GM19438 (cell line): ENCODE data around the gene KCNMB4.

ENCODE experiments used
- ATAC-seq: cut with Tn5 transposase; IDR thresholded peaks from one replicate; pipeline ENCODE4 v1.9.1; 2021; ENCODE audit warnings: low read depth; ENCODE audit not compliant: unreplicated experiment

The KCNMB4 gene

GRCh38 chr12:70427611-70428010, 61.5 kb downstream of the KCNMB4 start:
- no peak for ATAC-seq

- no peak for ATAC-seq
Measured at GRCh38 chr12:70430400-70430799, 64.3 kb downstream of the KCNMB4 start.

DNA sequence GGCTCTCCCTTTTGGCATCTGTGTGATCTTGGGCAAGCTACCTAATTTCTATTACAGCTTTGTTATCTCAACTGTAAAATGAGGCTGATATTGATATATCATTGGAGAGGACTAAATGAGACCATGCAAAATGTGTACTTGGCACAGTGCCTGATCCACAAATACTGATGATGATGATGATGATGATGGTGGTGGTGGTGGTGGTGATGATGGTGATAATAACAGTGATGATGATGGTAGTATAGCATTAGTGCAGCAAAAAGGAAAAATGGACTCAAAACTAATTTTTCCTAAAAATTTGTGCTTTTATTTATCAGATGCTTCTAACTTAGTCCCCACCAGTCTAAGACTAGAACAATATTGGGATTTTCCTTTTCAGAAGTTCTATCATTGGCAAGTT, 70.7 kb downstream of the KCNMB4 start:
- ATAC-seq, result no peak

- ATAC-seq, result no peak
Measured at GRCh38 chr12:70443062-70443673, 77.1 kb downstream of the KCNMB4 start.

GRCh38 chr12:70444903-70445302, 78.8 kb downstream of the KCNMB4 start:
- ATAC-seq, result no peak

GRCh38 chr12:70448371-70448770, 82.3 kb downstream of the KCNMB4 start:
- ATAC-seq, result no peak

DNA sequence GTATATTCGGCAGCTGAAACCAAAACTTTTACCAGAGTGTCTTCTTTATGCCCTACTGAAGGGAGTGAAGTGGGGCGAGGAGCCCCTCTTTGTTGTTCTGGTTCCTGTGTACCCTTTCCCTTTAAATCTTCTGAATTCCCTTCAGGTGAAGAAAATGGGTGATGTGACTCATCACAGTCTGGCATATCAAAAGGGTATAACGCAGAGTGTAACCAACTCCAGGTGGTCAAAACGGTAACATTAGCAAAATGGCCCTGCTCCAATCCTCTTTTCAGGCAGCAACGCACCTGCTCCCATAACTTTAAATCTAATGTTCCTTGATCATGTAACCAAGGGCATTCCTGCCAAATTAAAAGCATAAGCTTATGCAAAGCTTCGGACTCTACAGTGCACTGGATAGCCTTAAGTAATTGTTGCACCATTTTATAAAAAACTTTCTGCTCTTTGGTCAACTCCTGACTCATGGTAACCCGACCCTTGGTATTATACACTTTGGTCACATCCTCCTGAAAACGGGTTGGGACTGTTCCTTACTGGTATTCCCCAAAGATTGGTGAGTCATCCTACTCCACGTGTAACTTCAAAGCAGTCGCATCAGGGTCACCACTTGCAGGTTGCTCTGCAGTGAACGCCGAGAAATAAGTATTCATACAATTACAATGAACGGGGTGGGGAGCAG, 83.1 kb downstream of the KCNMB4 start:
- ATAC-seq, result no peak

- ATAC-seq, result no peak
Measured at GRCh38 chr12:70449753-70450341, 83.8 kb downstream of the KCNMB4 start.

DNA sequence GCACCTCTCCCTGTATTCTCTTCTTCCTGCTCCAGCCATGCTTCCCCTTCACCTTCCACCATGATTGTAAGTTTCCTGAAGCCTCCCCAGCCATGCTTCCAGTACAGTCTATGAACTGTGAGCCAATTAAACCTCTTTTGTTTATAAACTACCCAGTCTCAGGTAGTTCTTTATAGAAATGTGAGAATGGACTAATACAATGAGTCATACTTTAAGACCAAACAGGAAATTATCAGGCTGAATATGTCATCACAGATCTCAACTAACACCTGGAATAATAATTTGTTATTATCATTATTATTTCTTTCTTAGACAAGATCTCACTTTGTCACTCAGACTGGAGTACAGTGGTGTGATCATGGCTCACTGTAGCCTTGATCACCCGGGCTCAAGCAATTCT, 85.4 kb downstream of the KCNMB4 start:
- ATAC-seq, result no peak

DNA sequence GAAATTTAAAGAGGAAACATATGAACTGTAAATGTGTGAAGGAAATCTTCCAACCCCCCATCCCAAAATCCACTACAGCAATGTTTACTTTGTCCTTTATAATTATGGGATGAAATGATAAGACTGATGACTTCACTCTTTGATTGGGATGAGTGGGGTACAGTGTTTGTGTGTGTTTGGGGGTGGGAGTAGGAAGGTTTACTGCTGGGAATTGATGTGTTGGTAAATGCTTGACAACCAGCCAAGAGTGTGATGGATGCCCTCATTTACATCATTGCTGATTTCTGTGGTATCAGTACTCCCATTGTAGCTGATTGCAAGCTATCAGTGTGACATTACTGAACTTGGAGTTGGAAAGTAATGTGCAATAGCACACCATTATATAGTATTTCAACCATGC, 90.9 kb downstream of the KCNMB4 start:
- ATAC-seq, result no peak

DNA sequence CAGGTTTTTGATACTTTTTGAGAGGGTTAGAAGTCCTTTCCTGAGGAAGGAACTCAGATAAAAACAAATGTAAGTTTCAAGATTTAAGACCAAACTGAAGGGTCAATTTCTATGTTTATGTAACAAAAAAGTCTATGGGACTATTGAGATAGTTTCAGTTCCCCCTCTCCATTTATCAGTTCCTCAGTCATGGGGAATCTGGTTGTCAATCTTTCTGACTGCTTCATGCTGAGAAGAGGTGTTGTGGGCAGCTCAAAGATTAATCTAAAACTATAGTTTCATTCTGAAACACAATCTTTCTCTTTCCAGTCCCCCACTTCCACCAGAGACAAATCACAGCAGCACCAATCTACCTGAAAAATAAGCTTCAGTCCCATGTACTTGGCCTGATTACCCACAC, 93.7 kb downstream of the KCNMB4 start:
- ATAC-seq, result peak; percentile 78

DNA sequence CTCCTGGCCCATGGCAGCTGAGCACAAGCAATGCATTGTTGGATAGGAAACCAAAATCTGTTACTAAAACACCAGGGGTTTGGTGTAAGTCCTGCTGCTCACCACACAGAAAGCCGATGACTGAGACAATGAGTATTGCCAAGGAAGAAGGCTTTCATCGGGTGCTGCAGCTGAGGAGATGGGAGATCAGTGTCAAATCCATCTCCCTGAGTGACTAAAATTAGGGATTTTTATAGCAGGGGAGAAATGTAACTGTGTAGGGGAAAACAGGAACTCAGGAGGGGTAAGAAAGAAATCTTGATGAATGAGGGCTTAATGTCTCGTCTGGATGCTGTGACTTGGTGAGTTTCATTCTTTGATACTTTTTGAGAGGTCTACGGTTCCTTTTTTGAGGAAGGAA, 97.9 kb downstream of the KCNMB4 start:
- ATAC-seq, result no peak

- ATAC-seq, result no peak
Measured at GRCh38 chr12:70466753-70467152, 100.7 kb downstream of the KCNMB4 start.

GRCh38 chr12:70467476-70467875, 101.4 kb downstream of the KCNMB4 start:
- ATAC-seq, result no peak

DNA sequence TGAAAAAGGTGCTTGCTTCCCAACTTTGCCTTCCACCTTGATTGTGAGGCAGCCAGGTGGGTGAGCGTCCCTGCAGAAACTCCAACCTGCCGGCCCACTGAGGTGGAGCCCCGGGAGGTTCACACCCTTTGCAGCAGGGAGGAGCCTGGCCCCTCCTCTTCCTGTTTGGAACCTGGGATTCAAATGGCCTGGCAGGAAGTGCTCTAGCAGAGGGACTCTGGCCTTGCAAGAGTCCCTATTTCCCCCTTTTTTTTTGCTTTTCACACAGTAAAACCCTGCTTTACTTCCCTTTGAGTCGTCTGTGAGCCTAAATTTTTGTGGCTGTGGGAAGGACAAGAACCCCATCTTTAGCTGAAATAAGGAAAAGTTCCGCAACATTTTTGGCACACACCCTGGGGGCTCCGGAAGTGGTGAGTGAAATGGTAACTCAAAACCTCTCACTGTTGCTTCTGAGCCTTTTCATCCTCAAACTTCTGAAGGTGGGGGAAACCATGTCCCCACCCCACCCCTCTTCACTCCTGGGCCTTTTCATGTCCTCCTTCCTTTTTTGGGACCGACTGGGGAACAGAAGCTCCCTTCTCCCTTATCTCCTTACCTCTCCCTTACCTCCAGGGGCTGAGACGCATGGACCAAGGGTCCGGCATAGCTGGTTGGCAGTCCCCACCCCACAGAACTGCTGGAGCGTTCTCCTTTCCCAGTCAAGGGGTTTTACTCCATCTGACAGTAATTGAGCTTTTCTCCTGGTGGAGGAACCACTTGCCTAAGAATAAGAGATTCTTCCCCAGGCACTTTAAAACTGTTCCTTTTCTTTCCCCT, 102.0 kb downstream of the KCNMB4 start:
- ATAC-seq, result no peak

GRCh38 chr12:70468741-70469140, 102.7 kb downstream of the KCNMB4 start:
- ATAC-seq, result no peak

DNA sequence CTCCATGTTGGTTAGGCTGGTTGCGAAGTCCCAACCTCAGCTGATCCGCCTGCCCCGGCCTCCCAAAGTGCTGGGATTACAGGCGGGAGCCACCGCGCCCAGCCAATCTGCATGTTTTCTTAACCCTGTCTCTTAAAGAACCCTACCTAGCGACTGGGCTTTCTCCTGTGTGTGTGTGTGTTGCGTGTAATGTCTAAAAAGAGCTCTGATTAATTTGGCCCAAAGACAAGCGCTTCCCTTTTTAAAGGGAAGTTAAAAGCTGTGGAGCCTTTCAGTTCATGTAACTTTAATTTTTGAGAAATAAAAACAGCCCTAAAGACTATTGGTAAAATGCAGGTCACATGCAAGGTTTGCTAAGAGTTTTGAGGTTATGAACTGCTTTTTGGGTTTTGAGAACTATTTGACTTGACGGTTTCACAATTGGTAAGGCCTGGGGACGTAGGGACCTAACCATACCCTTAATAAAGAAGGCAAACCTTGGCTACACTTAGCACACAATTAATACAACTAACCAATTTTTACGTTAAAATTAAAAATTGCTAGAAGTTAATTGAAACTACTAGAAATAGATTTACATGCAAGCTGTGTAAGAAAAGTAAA, 103.2 kb downstream of the KCNMB4 start:
- no peak for ATAC-seq

DNA sequence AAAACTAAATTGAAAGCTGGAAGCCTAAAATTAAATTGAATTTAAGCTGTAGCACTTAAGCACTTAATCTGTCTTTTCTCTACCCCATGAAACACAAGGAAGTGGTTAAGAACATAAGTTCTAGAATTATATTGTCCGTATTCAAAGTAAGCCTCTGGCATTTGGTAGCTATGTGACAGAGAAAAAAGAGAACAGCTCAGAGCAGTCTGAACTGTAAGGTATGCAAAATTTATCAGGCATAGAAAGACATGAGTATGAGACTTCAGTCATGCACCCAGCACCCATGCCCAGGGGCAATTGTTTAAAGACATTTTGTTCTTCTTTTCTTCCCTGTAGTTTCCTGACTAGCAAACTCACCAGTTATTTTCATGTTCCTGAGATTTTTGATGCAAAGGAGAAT, 116.7 kb downstream of the KCNMB4 start:
- no peak for ATAC-seq
